Small intestine (tissue), 7 donors: ENCODE data around the gene UBXN4. TPM values are rescaled to one million over a fixed set of nuclear protein-coding genes. Genes with fewer than 3 reads are reported as not detected.
A peak's percentile ranks its signal among the peaks of the same experiment; 100 is the strongest.
"Not testable (repeated sequence)": the region's sequence is repeated elsewhere in the genome, so short reads cannot be mapped to it uniquely, and the experiment has no call there.

ENCODE experiments used
- DNase-seq, 2 donors: peaks; one replicate each; pipeline versions ENCODE4 v3.0.0 to v3.0.0-alpha.2; 2013
- FAIRE-seq: peaks from 2 replicates; lab custom pipeline; 2012; peaks lifted over from hg19 to GRCh38; lab: Jason Lieb, UNC
- H3K27ac ChIP-seq, 3 donors: one replicate each; pipeline ENCODE4 v1.5.1; 2013; ENCODE audit warnings: low read length in 2 of 3, mild to moderate bottlenecking in 2 of 3, control low read depth in 1 of 3, inconsistent platforms in 1 of 3, low read depth in 1 of 3, moderate library complexity in 1 of 3
- H3K27me3 ChIP-seq, 3 donors: one replicate each; pipeline ENCODE4 v1.6.1; 2013; ENCODE audit warnings: low read length in 3 of 3, inconsistent platforms in 1 of 3; ENCODE audit not compliant: control insufficient read depth in 3 of 3, insufficient read depth in 3 of 3
- H3K36me3 ChIP-seq, 3 donors: one replicate each; pipeline ENCODE4 v1.6.1; 2013; ENCODE audit warnings: low read length in 3 of 3, inconsistent platforms in 1 of 3, low read depth in 1 of 3, mild to moderate bottlenecking in 1 of 3, moderate library complexity in 1 of 3; ENCODE audit not compliant: control insufficient read depth in 3 of 3, insufficient read depth in 2 of 3
- H3K4me1 ChIP-seq, 3 donors: one replicate each; pipeline ENCODE4 v1.6.1; 2013; ENCODE audit warnings: low read length in 2 of 3, inconsistent platforms in 1 of 3, low read depth in 1 of 3, mild to moderate bottlenecking in 1 of 3, moderate library complexity in 1 of 3; ENCODE audit not compliant: control insufficient read depth in 3 of 3, insufficient read depth in 2 of 3
- H3K4me3 ChIP-seq, 3 donors: one replicate each; pipeline ENCODE4 v1.5.1; 2013; ENCODE audit warnings: low read length in 3 of 3, control low read depth in 1 of 3, inconsistent platforms in 1 of 3, low read depth in 1 of 3, mild to moderate bottlenecking in 1 of 3, moderate library complexity in 1 of 3
- H3K9me3 ChIP-seq, 2 donors: one replicate each; pipeline ENCODE4 v1.6.1; 2013; ENCODE audit warnings: low read depth in 1 of 2, low read length in 1 of 2; ENCODE audit not compliant: control insufficient read depth in 2 of 2, insufficient read depth in 1 of 2
- WGBS, 3 donors: extraction: QIAGEN DNeasy Blood & Tissue Kit; methylation state at CpG; one replicate each; pipeline ENCODE4 v1.1.7; 2013; 5-methylcytosine and 5-hydroxymethylcytosine counted together
- polyA plus RNA-seq, 4 donors: library from polyadenylated mRNA; stranded (reverse) in 3 of 4; unstranded in 1 of 4; fragments of 200-250 nt in 3 of 4; fragments of 120-200 nt in 1 of 4; gene quantifications; one replicate each; pipeline versions ENCODE4 v1.2.1 to v1.2.3, GENCODE V29; 2013
- donor health status: healthy with polysubstance abuse.
- donor health status: control.
- donor health status: control.
- donor health status: Bipolar disorder and iron deficiency.
- donor health status: healthy.

The UBXN4 gene
- polyA plus RNA-seq, 4 donors, result 40.0 to 129 (median 54.7) TPM

GRCh38 chr2:135799738-135800137 lies 58.1 kb downstream of the UBXN4 start:
- DNase-seq, result no peak
- peaks cover 0 to 25% of the 10 kb centered on the region in 2 donors for H3K9me3 ChIP-seq
- H3K27me3 ChIP-seq, result no peaks in the 10 kb centered on the region
- no peaks in the 10 kb centered on the region for H3K4me1 ChIP-seq
- 45 to 62% (median 48%) methylated on average over 2 of the region's 2 CpGs for WGBS, 3 donors
- no peak overlapping the region for H3K4me3 ChIP-seq
- no peak overlapping the region for H3K27ac ChIP-seq
- peaks cover 0 to 75% (median 18%) of the 10 kb centered on the region in 3 donors for H3K36me3 ChIP-seq
- no peak for FAIRE-seq

- no peaks in the 10 kb centered on the region for H3K27me3 ChIP-seq
- H3K27ac ChIP-seq, result no peak overlapping the region
- WGBS, 3 donors, result 88 to 91% (median 89%) methylated on average over 9 of the region's 9 CpGs
- no peak for FAIRE-seq
- peaks cover 0 to 80% (median 18%) of the 10 kb centered on the region in 3 donors for H3K36me3 ChIP-seq
- no peaks in the 10 kb centered on the region for H3K4me1 ChIP-seq
- H3K9me3 ChIP-seq, result peaks cover 0 to 25% of the 10 kb centered on the region in 2 donors
- no peak overlapping the region for H3K4me3 ChIP-seq
- DNase-seq, result no peak
Observed at GRCh38 chr2:135800513-135801460, 59.1 kb downstream of the UBXN4 start.

GRCh38 chr2:135802350-135802749 lies 60.7 kb downstream of the UBXN4 start:
- no peaks in the 10 kb centered on the region for H3K4me1 ChIP-seq
- no peaks in the 10 kb centered on the region for H3K27me3 ChIP-seq
- peaks cover 0 to 79% (median 22%) of the 10 kb centered on the region in 3 donors for H3K36me3 ChIP-seq
- peaks cover 0 to 25% of the 10 kb centered on the region in 2 donors for H3K9me3 ChIP-seq
- FAIRE-seq (no peak), DNase-seq (no peak)
- no peak overlapping the region for H3K4me3 ChIP-seq
- WGBS, 3 donors, result 63 to 66% (median 65%) methylated on average over 3 of the region's 3 CpGs
- no peak overlapping the region for H3K27ac ChIP-seq

- FAIRE-seq, result no peak
- peaks cover 0 to 25% of the 10 kb centered on the region in 2 donors for H3K9me3 ChIP-seq
- peak in 1 of 2 donors; percentile 36 for DNase-seq
- WGBS, 3 donors, result 30 to 65% (median 53%) methylated on average over 2 of the region's 2 CpGs
- peaks cover 0 to 75% (median 26%) of the 10 kb centered on the region in 3 donors for H3K36me3 ChIP-seq
- no peaks in the 10 kb centered on the region for H3K27me3 ChIP-seq
- no peaks in the 10 kb centered on the region for H3K4me1 ChIP-seq
- no peak overlapping the region for H3K4me3 ChIP-seq
- H3K27ac ChIP-seq, result no peak overlapping the region
Observed at GRCh38 chr2:135803278-135803677, 61.6 kb downstream of the UBXN4 start.

DNA sequence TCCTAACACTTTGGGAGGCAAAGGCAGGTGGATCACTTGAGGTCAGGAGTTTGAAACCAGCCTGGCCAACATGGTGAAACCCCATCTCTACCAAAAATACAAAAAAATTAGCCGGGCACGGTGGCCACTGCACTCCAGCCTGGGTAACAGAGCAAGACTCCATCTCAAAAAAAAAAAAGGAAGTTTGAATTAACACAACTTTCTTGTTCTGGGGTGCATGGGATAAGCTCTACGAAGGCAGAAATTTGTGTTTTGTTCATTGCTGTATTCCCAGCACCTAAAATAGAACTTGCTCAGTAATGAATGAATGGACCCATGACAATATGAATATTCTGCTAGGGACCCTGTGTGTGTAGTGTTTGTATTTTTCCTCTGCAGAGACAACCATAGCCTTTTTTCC lies 66.2 kb downstream of the UBXN4 start:
- 83 to 96% (median 92%) methylated on average over 3 of the region's 3 CpGs for WGBS, 3 donors
- not testable (repeated sequence) for FAIRE-seq, H3K27ac ChIP-seq

DNA sequence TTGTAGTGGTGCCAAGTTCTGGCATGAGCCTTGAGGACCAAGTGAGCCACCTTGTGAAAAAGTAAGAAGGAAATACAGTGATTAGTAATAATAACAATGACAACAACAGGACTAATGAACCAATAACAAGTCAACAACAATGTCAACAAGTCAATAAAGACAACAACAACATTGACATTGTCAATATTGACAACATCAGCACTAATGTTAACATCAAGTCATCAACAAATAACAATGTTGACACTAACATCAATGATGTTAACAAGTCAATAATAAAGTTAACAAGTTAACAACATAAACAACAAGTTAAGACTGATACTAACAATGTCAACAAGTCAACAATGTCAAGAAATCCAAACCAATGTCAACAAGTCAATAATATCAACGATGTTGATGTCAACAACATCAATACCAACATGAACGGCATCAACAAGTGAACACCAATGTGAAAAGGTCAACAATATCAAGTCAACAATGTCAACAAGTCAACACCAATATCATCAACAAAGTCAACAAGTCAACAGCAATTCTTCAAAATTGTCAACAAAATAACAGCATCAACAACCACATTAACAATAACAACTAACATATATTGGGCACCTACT lies 71.4 kb downstream of the UBXN4 start:
- H3K4me1 ChIP-seq, result no peaks in the 10 kb centered on the region
- H3K9me3 ChIP-seq, result no peaks in the 10 kb centered on the region
- H3K27me3 ChIP-seq, result no peaks in the 10 kb centered on the region
- FAIRE-seq (peak; percentile 30), DNase-seq (no peak)
- no peak overlapping the region for H3K4me3 ChIP-seq
- WGBS, 3 donors, result 77 to 82% (median 78%) methylated on average over 2 of the region's 2 CpGs
- peaks cover 0 to 48% (median 9%) of the 10 kb centered on the region in 3 donors for H3K36me3 ChIP-seq
- H3K27ac ChIP-seq, result no peak overlapping the region

More for the DNA sequence above, 66.2 kb downstream of the UBXN4 start:
- DNase-seq, H3K4me3 ChIP-seq, H3K4me1 ChIP-seq, H3K9me3 ChIP-seq, H3K27me3 ChIP-seq: not testable (repeated sequence)
- H3K36me3 ChIP-seq, result peaks cover 0 to 68% (median 18%) of the 10 kb centered on the region in 3 donors

- no peak for DNase-seq
- peaks cover 0 to 42% (median 2%) of the 10 kb centered on the region in 3 donors for H3K36me3 ChIP-seq
- no peaks in the 10 kb centered on the region for H3K4me1 ChIP-seq
- H3K9me3 ChIP-seq, result peaks cover 0 to 3% of the 10 kb centered on the region in 2 donors
- FAIRE-seq, result no peak
- no peak overlapping the region for H3K4me3 ChIP-seq
- H3K27me3 ChIP-seq, result no peaks in the 10 kb centered on the region
- no peak overlapping the region for H3K27ac ChIP-seq
- 72 to 89% (median 79%) methylated on average over 3 of the region's 3 CpGs for WGBS, 3 donors
Observed at GRCh38 chr2:135815269-135815668, 73.6 kb downstream of the UBXN4 start.

DNA sequence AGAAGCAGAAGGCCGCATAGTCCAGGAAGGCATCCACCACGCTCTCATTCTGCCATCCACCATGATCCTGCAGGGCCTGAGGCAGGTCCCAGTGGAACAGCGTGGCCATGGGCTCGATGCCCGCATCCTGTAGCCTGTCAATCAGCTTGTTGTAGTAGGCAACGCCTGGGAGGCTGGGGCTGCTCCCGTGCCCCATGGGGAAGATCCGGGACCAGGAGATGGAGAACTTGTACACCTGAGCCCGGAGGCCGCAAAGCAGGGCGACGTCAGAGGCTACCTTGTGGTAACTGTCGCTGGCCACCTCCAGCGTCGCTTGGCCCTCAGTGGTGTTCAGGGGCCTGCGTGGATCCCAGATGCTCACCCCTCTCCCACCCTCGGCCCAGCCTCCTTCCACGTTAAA lies 75.8 kb downstream of the UBXN4 start:
- H3K36me3 ChIP-seq, result peaks cover 0 to 44% (median 4%) of the 10 kb centered on the region in 3 donors
- DNase-seq, result no peak
- no peaks in the 10 kb centered on the region for H3K27me3 ChIP-seq
- no peak overlapping the region for H3K27ac ChIP-seq
- FAIRE-seq, result no peak
- peaks cover 0 to 6% of the 10 kb centered on the region in 2 donors for H3K9me3 ChIP-seq
- 91 to 94% (median 93%) methylated on average over 17 to 18 of the region's 18 CpGs for WGBS, 3 donors
- H3K4me3 ChIP-seq, result no peak overlapping the region
- no peaks in the 10 kb centered on the region for H3K4me1 ChIP-seq
